H1 (cell line): Measurements from ENCODE around the gene MYBPC2.

Experiments used
- BRCA1 ChIP-seq: IDR thresholded peaks from 2 replicates; pipeline ENCODE4 v1.6.1; 2012; ENCODE audit warnings: low read depth, low read length, improper control_type of control experiment
- CHD2 ChIP-seq: IDR thresholded peaks from 2 replicates; pipeline ENCODE4 v1.6.1; 2012; ENCODE audit warnings: low read length, improper control_type of control experiment
- EGR1 ChIP-seq: IDR thresholded peaks from 2 replicates; pipeline ENCODE4 v1.6.1; 2011; ENCODE audit warnings: low read depth, low read length, borderline replicate concordance
- EP300 ChIP-seq, 2 experiments: IDR thresholded peaks; 1 replicate in 1 of 2; 2 replicates in 1 of 2; pipeline ENCODE4 v1.6.1; 2011 to 2012; ENCODE audit warnings: low read depth in 2 of 2, low read length in 2 of 2, mild to moderate bottlenecking in 2 of 2, borderline replicate concordance in 1 of 2, inconsistent platforms in 1 of 2, moderate library complexity in 1 of 2
- EZH2 ChIP-seq: fragments of 200-600 bp; sonication (generic); IDR thresholded peaks from 2 replicates; pipeline ENCODE4 v1.7.1; 2012; ENCODE audit warnings: low read depth, mild to moderate bottlenecking, moderate library complexity, low read length, inconsistent platforms; ENCODE audit not compliant: severe bottlenecking
- HDAC6 ChIP-seq: IDR thresholded peaks from one replicate; pipeline ENCODE4 v1.7.1; 2012; ENCODE audit warnings: low read depth, mild to moderate bottlenecking, inconsistent platforms, low read length, moderate library complexity
- KDM1A ChIP-seq: fragments of 200-600, 300-600 bp; sonication (generic); IDR thresholded peaks from 2 replicates; pipeline ENCODE4 v1.7.1; 2016; ENCODE audit warnings: mild to moderate bottlenecking, low read length, borderline replicate concordance
- MAFK ChIP-seq: IDR thresholded peaks from 2 replicates; pipeline ENCODE4 v1.6.1; 2012; ENCODE audit warnings: low read depth, mild to moderate bottlenecking, improper control_type of control experiment, low read length
- NANOG ChIP-seq: IDR thresholded peaks from 2 replicates; pipeline ENCODE4 v1.6.1; 2011; ENCODE audit warnings: low read length, low read depth, mild to moderate bottlenecking, inconsistent platforms; ENCODE audit not compliant: insufficient read depth, poor library complexity, severe bottlenecking
- POLR2A ChIP-seq, 2 experiments: IDR thresholded peaks; 1 replicate in 1 of 2; 2 replicates in 1 of 2; pipeline ENCODE4 v1.6.1; 2011; ENCODE audit warnings: low read depth in 2 of 2, low read length in 2 of 2, mild to moderate bottlenecking in 2 of 2; ENCODE audit errors: control extremely low read depth in 1 of 2
- RFX5 ChIP-seq: IDR thresholded peaks from 2 replicates; pipeline ENCODE4 v1.6.1; 2011; ENCODE audit warnings: low read depth, low read length, improper control_type of control experiment, borderline replicate concordance
- TBP ChIP-seq: IDR thresholded peaks from 2 replicates; pipeline ENCODE4 v1.6.1; 2011; ENCODE audit warnings: low read depth, low read length, improper control_type of control experiment
- TF ChIP-seq, protein P1 (sequence below), 3 experiments: IDR thresholded peaks; 1 replicate in 2 of 3; 2 replicates in 1 of 3; pipeline versions ENCODE4 v1.5.1 to v1.6.1; 2011; ENCODE audit warnings: low read length in 3 of 3, mild to moderate bottlenecking in 3 of 3, inconsistent platforms in 2 of 3, low read depth in 1 of 3, moderate library complexity in 1 of 3; ENCODE audit not compliant: insufficient read depth in 1 of 3; ENCODE audit errors: control extremely low read depth in 1 of 3

DNA sequence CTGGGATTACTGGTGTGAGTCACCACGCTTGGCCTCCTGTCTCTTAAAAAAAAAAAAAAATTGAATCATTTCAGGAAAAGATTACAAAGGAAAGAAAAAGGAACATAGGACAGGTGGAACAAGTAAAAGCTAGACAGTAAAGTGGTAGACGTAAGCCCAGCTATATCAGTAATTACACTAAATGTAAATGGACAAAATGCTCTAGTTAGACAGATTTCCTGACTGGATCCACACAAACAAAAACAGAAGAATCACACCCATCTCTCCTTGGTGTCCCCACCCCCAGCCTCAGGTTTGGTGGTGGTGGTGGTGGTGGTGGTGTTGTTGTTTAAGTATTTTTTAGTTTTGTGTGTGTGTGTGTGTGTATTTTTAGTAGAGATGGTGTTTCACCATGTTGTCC lies 20.3 kb upstream of the MYBPC2 start:
- no peak for TF ChIP-seq HDAC6
- TF ChIP-seq EZH2 = no peak
- TF ChIP-seq, protein P1, sequence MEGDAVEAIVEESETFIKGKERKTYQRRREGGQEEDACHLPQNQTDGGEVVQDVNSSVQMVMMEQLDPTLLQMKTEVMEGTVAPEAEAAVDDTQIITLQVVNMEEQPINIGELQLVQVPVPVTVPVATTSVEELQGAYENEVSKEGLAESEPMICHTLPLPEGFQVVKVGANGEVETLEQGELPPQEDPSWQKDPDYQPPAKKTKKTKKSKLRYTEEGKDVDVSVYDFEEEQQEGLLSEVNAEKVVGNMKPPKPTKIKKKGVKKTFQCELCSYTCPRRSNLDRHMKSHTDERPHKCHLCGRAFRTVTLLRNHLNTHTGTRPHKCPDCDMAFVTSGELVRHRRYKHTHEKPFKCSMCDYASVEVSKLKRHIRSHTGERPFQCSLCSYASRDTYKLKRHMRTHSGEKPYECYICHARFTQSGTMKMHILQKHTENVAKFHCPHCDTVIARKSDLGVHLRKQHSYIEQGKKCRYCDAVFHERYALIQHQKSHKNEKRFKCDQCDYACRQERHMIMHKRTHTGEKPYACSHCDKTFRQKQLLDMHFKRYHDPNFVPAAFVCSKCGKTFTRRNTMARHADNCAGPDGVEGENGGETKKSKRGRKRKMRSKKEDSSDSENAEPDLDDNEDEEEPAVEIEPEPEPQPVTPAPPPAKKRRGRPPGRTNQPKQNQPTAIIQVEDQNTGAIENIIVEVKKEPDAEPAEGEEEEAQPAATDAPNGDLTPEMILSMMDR (IDR thresholded peaks at IDR 0.05; ENCODE audit: control extremely low read depth in 1 of 3, insufficient read depth in 1 of 3, low read depth in 1 of 3, low read length in 3 of 3) = no peak
- no peak for TF ChIP-seq RFX5
- TF ChIP-seq NANOG = no peak
- no peak for TF ChIP-seq BRCA1
- no peak for TF ChIP-seq EGR1
- no peak for TF ChIP-seq EP300 (IDR thresholded peaks at IDR 0.05; ENCODE audit: borderline replicate concordance in 1 of 2, low read depth in 2 of 2, low read length in 2 of 2)
- no peak for TF ChIP-seq KDM1A
- TF ChIP-seq POLR2A (IDR thresholded peaks at IDR 0.05; ENCODE audit: control extremely low read depth in 1 of 2, low read depth in 2 of 2, low read length in 2 of 2) = no peak
- TF ChIP-seq TBP = no peak
- no peak for TF ChIP-seq CHD2
- TF ChIP-seq MAFK = no peak
